HG02981 (cell line): ENCODE data around the gene FMNL1.
A peak's percentile ranks its signal among the peaks of the same experiment; 100 is the strongest.

ENCODE experiments used
- ATAC-seq: cut with Tn5 transposase; IDR thresholded peaks from one replicate; pipeline ENCODE4 v1.9.1; 2021; ENCODE audit warnings: mild to moderate bottlenecking, moderate library complexity; ENCODE audit not compliant: unreplicated experiment

FMNL1 gene

DNA sequence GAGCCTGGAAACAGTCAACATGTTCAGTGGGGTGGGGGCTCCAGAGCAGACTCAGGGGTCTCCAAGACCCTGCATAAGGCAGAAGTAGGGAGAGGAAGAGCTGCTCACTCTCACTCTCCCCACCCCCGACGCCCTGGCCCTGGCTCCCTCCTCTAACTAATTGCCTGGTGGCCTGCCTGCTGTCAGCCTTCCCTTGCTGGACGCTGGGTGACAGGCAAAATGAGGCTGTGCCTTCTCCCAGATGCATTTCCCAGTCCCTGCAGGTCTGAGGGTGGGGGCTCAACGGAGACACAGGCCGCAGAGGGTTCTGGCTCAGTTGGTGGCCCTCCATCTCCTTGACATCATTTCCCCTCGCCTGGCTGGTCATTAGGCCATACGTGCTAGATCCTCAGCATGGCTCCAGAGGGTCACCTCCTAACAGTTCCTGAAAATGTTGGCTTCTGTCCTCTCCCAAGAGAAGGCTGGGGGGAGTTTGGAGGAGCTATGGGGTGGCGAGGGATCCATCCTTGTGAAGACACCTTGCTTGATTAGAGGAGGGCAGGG lies 1.4 kb downstream of the FMNL1 start:
- no peak for ATAC-seq

DNA sequence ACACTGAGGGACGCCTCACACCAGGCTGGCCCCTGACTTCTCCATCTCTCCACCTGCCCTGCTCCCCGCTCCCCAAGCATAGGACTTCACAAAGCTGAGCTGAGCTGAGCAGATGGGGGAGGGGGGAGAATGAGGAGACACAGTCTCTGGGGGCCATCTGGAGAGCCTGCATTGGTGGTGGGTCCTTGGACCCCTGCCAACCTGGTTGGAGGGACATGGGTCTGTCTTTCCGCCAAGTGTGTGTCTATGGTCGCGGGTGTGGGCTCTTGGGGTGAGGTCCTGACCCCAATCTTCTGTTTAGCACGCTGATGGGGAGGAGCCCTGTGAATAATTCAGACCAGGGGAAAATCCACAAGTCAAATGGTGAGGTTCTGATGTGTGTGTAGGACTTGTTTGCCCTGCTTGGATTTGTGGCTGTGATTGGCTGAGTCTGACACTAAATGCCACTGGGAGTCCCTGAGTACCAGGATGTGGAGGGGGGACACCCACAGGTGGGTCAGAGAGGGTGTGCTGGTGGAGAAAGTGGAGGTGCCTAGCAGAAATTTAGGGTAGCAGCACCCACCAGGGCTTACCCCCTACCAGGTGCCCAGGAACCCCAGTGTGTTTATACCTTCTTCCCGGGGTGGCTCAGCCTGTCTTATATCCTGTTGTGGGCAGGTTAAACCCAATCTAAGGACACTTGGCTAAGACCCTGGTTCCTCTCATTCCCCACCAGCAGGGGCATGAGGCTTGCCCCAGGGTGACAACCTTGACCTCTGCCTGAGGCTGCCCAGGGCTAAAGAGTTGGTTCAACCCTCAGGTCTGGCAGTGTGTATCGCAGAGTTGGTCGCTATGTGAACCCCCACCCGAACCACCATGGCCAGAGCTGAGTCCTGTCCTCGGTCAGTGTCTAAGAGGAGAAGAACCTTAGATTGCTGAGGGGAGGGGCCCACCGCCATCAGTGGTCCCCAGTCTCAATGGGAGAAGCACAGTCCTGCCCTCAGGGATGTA lies 2.1 kb downstream of the FMNL1 start:
- no peak for ATAC-seq

DNA sequence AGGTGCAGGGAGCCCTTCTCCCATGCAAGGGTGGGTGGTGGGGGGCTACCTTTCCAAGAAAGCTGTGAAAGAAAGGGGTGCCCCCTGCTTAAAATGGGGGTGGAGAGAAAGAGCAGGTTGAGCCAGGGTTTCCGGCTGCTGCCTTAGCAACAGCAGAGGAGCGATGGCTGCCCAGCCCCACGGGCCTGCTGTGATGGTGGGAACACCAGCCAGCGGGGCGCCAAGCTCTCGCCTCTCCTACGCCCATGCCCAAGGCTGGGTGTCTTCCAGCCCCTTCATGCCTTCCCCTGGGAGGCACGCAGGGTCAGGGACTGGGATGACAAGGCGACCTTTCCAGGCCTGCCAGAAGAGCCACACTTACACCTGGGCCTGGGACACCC lies 3.0 kb downstream of the FMNL1 start:
- ATAC-seq = no peak

DNA sequence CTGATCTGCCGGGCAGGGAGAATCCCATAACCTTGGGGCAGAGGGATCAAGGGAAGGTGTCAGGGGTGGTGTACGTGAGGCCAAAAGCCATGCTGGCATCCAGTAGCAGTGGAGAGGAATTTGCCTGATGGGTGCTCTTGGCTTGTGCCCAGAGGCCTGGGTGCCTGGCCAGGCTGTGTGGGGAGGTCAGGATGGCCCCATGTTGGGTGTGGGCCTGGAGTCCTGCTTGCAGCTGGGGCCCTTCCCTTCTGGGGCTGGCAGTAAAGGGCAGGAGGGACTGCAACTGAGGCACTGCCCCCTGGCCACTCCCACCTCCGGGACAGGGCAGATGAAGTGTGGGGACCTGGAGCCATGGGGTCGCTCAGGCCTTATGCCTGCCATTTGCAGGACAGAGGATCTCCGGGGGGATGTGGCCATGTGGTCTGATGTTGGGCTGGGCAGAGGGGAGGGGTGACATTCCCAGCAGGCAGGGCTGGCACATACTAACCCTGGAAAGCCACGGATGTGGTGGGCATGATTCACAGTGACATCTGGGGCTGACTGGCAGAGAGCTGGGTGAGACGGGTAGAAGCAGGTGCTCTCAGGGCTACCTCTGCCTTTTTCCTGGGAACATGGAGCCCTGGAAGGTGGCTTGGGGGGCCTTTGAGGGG lies 3.5 kb downstream of the FMNL1 start:
- ATAC-seq = no peak

DNA sequence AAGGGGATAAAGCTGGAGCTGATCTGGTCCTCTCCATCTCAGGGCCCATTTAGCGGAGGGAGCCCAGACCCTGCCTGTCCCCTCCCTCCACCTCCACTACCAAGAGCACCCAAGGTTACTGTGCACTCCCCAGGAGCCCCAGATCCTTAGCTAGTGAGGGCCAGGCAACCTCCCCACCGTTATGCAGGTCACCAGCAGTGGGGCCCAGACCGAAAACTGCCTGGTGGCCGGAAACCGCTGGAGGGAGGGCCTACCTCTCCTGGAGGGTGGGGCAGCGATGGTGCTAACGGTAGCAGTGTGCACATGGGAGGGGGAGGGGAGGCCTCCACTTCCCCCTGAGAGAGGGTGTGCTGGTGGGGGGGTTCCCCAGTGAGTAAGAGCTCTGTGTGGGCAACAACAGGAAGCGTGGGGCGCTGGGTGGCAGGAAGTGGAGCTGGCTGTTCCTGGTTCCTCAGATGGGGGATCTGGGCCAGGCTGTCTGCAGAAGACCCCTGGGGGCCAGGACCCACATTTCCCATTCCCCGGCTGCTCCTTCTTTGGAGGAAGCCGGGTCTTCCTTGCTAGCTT lies 4.4 kb downstream of the FMNL1 start:
- ATAC-seq = peak; percentile 45

DNA sequence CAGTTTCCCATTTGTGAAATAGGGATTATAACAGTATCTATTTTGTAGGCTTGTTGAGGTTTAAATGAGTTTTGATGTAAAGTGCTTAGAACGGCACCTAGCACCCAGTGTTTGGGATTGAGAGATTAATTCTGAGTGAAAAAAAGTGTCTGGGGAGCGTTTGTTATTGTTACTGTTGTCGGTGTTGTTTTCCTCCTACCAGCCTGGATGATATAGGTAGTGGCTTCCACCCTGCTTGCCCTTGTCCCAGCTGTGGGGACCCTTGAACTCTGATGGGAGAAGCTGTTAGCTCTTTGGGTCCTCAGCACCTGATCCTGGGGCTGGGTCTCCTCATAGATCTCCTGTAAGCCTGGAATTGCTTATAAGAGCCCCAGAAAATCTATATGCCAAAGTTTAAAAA lies 4.9 kb downstream of the FMNL1 start:
- ATAC-seq = no peak

DNA sequence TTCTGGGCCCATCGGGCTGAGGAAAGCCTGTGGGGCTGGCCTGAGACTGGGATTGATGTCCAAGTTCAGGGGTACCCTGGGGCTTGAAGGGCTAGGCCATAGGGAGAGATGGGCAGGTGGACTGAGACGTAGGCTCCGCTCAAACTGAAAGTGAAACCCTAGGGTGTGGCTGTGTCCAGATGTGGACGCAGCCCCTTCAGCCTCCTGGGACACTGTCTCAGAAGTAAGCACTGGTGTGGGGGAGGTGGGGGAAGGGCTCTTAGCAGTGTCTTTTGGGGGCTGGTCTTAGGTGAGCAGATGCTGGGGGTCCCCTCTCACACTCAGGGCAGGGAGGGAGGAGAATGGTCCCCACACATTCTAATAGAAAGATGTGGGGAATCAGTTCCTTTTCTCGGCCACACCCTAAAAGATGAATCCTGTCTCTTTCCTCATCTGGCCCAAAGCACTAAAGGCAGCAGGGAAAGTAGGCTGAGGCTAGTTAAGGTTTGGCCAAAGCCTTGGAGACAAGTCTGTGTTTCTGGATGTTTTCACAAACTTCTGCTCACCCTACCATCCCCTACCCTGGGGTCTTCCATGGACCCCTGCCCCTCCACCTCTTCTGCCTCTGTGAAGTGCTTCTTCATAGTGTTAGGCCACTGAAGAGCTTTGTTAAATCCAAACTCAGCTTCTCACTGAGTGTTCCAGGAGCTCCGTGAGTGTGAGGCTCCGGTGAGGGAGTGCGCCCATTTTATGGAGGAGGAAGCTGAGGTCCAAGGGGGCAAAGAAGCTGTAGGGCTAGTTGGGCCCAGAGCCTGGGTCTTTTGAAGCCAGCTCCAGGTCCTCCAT lies 5.6 kb downstream of the FMNL1 start:
- no peak for ATAC-seq

DNA sequence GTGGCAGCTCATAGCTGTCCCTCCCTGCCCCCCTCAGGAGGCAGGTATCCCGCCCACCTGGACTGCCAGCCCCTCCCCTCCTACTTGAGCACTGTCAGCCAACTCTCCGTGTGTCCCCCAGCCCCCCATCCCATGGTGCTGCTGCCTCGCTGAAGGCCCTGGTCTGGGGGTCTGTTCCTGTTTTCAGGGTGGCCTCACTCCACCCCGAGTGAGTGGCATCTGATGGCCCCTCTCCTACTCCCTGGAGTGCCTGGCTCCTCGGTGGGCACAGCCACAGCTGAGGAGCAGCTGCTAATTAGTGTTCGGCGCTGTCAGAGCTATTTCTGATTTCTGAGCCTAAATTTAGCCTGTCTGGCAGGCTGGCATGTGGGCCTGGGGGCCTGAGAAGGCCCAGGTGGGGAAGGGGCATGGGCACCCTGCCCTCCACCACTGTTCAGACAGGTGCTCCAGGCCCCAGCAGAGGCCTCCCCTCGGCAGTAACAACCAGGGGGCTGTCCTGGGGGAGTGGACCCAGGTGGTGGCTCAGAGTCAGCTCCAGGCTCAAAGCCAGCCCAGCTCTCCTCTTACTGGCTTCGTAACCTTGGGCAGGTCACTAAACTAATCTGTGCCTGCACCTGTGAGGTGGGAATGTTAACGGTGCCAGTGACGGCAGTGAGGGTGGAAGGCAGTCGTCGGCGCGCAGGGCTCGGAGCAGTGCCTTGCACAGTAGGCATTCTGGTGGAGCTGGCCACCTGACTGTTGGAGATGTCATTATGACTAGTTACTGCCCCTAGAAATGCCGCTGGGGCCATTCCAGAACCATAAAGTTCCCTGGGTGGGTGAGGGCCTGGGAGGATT lies 6.5 kb downstream of the FMNL1 start:
- ATAC-seq = no peak

DNA sequence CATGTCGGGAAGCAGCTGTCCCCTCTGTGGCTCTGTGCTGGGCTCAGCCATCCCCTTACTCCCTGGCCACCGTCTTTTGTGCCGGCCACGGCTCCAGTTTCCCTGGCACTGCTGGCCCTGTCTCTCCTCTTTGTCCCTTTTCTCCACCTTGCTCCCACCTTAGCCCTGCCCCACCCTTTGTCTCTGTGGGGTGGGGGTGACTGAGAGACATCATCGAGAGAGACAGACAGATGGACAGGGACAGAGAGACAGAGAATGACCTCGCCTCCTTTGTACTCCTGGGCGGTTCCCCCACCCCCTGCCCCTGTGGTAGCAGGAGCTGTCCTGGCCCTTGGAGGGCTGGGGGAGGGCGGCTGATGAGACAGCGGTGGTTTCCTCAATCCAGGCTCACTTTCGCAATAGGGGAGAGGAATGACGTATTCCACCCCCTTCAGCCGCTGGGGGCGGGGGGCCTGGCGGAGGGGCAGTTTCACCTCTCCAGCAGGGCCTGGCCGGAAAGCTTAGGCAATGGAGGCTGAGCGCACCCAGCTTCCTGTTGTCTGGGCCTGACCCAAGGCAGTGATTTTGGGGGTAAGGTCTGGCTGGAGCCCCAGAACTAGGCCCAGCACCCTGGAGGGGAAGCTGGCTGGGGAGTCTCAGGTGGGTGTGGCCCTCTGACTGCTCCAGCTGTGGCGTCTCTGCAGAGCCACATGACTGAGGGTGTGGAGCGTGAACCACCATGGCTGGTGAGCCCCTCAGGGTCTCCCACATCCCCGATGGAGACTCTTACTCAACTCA lies 7.3 kb downstream of the FMNL1 start:
- ATAC-seq = peak; percentile 35

DNA sequence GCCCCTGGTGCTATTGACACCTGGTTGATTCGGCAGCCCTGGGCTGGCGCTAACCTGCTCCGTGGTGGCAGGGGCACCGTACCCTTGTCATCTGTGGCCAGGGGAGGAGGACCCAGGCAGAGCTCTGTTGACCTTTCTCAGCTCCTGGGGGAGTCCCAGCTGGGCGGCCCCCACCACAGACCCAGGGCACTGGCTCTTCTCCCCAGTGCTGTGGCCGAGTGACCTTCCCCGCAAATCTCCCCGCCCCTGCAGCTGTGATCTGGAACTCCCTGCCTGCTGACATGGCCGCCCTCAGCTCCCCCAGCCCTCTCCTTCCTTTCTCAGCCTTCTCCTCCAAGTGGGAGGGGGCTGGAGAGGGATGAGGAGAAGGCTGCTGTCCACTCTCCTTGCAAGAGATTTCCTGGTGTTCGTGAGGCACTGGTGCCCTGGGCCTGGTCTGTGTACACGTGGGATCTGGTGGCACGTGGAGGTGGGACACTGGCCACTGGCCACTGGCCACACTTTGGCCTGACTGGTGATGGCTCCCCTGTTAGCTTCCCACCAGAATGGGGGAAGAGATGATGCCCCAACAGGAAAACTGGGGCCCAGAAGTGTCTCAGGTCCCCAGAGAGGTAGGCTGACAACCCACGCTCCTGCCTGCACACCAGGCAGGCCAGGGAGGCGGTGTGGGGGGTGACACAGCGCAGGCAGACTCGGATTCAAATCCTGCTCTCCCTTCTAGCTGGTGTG lies 8.2 kb downstream of the FMNL1 start:
- peak; percentile 7 for ATAC-seq

DNA sequence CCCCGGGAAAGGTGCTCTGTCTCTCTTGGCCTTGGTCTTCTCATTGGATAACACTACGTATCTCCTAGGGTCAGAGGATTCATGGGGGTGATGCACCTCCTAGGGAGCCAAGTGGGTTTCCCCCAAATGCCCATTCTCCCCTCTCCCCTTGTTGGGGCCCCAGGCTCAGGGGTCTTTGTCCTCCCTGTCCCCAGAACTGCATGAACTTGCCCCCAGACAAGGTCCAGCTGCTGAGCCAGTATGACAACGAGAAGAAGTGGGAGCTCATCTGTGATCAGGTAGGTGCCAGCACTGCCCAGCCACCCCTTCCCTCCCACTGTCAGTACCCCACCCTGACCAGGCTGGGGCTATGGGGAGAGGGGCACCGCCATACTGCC lies 8.7 kb downstream of the FMNL1 start:
- no peak for ATAC-seq

DNA sequence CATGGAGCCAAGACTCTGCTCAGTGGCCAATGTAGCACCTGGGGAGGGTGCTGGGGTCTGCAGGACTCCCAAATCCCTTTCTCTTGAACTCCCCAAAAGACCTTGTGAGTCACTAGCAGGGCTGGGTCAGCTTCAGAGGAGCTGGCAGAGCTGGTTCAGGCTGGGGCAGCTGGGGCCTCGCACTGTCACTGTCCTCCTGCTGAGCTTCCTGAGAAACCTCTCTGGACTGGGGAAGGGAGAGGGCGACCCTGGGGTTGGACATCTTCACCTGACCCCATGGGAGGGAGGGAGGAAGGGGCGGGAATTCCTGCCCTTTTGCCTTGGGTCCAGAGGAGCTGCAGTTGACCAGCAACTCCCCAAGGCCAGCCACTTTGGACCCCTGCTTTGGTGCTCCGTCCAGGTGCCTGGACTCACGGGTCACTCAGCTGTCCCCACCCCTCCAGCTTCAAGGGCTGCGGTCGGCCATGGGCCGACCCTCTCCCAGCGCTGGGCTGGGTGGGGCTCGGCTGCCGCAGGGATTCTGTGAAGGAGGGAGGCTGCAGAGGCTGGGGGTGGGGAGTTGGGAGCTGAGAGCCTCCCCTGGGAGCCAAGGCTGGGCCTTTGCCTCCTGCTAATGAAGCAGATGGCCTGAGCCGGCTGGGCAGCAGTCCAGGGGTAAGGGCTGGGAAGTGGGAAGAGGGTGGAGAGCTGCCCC lies 9.2 kb downstream of the FMNL1 start:
- ATAC-seq = no peak

DNA sequence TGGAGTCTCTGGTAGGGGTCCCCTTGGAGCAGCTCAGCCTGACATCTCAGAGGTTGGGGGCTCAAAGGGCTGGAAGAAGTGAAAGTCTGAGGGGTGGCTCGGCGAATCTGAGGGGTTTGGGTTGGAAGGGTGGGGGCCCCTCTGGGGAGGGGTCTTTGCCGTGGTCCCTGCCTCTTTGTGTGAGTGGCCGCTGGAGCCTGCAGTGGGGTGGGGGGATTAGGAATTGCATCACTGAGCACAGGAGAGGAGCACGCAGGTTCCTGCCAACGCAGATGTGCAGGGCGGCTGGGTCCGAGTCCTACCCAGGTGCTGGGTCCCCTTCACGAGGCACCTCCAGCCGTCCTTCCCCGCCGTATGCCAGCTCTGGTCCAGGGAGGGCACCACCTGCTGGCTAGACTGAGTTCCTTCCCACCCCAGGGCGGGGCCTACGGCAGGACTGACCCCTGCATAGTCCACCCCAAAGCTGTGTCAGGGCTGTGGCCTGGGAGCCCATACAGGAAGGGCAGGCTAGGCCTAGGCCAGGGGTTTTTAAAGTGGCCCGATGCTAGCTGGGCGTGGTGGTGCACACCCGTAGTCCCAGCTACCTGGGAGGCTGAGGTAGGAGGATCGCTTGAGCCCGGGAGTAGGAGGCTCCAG lies 9.9 kb downstream of the FMNL1 start:
- no peak for ATAC-seq

DNA sequence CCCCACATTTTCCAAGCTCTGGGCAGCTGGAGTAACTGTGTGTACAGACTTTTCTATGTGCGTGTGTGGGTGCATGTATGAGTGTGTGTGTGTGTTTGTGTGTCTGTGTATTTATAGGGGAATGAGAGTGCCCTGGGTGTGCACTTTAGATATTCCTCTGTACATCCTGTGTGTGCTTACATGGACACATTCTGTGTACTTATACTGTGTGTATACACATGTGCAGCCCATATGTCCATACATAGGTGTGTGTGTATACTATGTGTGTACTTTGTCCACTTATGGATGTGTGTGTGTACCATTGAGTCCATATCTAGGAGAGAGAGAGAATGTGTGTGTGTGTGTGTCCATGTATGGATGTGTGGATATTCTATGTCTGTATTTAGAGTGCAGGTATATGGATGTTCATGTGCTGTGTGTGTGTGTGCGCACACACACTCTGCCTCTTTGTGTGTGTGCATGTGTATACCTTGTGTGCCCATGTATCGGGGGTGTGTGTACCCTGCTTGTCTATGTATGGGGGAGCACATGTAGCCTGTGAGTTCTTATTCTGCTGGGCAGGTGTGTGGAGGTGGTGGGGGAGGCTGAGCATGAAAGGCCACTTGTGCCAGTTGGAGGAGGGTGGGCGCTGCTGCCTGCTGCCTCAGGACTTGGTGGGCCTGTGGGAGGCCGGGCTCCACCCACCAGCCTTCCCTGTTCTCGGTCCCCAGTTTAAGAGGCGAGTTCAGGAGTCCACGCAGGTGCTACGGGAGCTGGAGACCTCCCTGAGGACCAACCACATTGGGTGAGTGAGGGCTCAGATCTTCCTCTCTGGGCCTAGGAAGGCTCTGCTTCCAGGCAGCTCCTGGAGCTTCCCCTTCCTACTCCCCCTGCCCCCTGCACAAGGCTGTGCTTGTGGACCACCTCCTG lies 11.1 kb downstream of the FMNL1 start:
- no peak for ATAC-seq

DNA sequence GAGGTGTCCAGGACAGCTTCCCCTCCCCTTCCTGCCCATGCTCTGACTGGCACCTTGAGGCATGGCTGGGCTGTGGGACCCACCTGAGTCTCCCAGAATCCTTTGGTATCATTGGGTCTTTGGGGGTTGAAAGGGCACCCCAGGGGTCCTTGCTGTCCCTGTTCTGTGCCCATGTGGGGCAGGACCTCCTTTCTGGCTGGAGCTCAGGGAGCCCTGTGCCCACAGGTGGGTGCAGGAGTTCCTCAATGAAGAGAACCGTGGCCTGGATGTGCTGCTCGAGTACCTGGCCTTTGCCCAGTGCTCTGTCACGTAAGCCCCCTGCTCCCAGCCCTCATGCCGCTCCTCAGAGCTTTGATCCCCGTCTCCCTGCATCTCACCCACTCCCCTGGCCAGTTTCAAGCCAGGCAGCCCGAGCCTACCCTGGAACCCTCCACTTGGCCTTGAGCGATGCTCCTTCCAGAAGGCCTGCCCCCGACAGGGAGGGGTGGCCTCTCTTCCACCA lies 11.8 kb downstream of the FMNL1 start:
- no peak for ATAC-seq
